Peyer's patch (tissue), 4 donors: Measurements from ENCODE around the gene IQCK.

Source experiments
- POLR2A ChIP-seq, 2 donors: fragments of 450-650 bp; IDR thresholded peaks; one replicate each; pipeline ENCODE4 v1.5.1; 2017; ENCODE audit warnings: antibody characterized with exemption in 2 of 2, mild to moderate bottlenecking in 2 of 2, moderate library complexity in 2 of 2
- TF ChIP-seq, protein P1 (sequence below), 6 experiments: fragments of 450-650 bp in 4 of 6; fragments of 200-600 bp in 2 of 6; sonication (generic) in 1 of 6; IDR thresholded peaks; one replicate each; pipeline ENCODE4 v1.5.1; 2017 to 2019; ENCODE audit warnings: antibody characterized with exemption in 6 of 6, mild to moderate bottlenecking in 3 of 6, moderate library complexity in 1 of 6

DNA sequence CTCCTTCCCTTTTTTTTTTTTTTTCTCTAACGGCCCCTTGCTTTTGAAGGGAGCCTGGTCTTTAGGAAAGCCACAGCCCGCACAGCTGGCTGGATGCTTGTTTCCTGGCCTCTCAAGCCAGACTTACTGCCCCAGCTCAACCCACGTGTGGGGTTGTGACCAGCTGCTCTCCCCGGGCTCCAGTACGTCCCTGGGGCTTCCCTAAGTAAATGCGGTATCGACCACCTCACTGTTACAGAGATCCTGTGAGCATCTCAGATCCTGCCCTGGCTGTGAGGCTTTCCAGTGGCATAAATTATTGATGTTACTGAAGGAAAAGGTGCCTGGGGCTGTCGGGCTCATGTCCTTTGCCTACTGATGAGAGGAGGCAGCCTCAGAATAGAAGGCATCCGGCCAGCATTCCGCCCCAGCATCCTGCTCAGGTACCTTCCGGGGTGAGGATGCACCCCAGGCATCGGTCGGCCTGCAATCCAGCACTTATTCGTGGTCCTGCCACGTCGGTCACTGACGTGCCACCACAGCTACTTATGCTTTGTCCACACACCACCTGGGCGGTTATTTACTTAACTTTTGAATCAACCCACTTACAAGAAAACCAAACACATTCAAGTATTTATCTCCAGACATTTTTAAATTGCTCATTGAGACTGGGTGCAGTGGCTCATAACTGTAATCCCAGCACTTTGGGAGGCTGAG, 156.9 kb downstream of the IQCK start:
- TF ChIP-seq, protein P1, sequence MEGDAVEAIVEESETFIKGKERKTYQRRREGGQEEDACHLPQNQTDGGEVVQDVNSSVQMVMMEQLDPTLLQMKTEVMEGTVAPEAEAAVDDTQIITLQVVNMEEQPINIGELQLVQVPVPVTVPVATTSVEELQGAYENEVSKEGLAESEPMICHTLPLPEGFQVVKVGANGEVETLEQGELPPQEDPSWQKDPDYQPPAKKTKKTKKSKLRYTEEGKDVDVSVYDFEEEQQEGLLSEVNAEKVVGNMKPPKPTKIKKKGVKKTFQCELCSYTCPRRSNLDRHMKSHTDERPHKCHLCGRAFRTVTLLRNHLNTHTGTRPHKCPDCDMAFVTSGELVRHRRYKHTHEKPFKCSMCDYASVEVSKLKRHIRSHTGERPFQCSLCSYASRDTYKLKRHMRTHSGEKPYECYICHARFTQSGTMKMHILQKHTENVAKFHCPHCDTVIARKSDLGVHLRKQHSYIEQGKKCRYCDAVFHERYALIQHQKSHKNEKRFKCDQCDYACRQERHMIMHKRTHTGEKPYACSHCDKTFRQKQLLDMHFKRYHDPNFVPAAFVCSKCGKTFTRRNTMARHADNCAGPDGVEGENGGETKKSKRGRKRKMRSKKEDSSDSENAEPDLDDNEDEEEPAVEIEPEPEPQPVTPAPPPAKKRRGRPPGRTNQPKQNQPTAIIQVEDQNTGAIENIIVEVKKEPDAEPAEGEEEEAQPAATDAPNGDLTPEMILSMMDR (IDR thresholded peaks at IDR 0.05), result no peak
- no peak for TF ChIP-seq POLR2A (IDR thresholded peaks at IDR 0.05)
